Right lobe of liver (tissue), 6 donors: Measurements from ENCODE around the gene PTPRT. TPM values are rescaled to one million over a fixed set of nuclear protein-coding genes. Genes with fewer than 3 reads are reported as not detected.
A peak's percentile ranks its signal among the peaks of the same experiment; 100 is the strongest.

Experiments
- ATAC-seq, 4 donors: fragments of 200-7000 bp; cut with Tn5 transposase; one replicate each; pipeline ENCODE4 v1.9.1; 2020; ENCODE audit warnings: mild to moderate bottlenecking in 4 of 4, moderate library complexity in 4 of 4
- DNase-seq, 3 donors: peaks; one replicate each; pipeline ENCODE4 v3.0.0-alpha.2; 2020
- H3K27ac ChIP-seq, 3 donors: fragments of 200-600 bp; one replicate each; pipeline ENCODE4 v1.8.0; 2022
- H3K27me3 ChIP-seq, 2 donors: fragments of 200-600 bp; one replicate each; pipeline ENCODE4 v1.8.0; 2022
- H3K36me3 ChIP-seq, 4 donors: fragments of 200-600 bp; sonication (generic) in 1 of 4; one replicate each; pipeline versions ENCODE4 v1.5.1 to v1.8.0; 2017 to 2022; ENCODE audit warnings: control low read depth in 1 of 4
- H3K4me1 ChIP-seq, 4 donors: fragments of 200-600 bp; sonication (generic) in 1 of 4; one replicate each; pipeline versions ENCODE4 v1.5.1 to v1.8.0; 2017 to 2022; ENCODE audit warnings: control low read depth in 1 of 4
- H3K4me3 ChIP-seq, 3 donors: fragments of 200-600 bp; one replicate each; pipeline ENCODE4 v1.8.0; 2022
- H3K9me3 ChIP-seq, 4 donors: fragments of 200-600 bp; sonication (generic) in 1 of 4; one replicate each; pipeline versions ENCODE4 v1.5.1 to v1.8.0; 2017 to 2022; ENCODE audit warnings: control low read depth in 1 of 4
- CTCF ChIP-seq, 4 donors: fragments of 200-600 bp in 3 of 4; fragments of 450-650 bp in 1 of 4; IDR thresholded peaks; one replicate each; pipeline versions ENCODE4 v1.5.1 to v1.8.0; 2016 to 2022; ENCODE audit warnings: antibody characterized with exemption in 4 of 4, mild to moderate bottlenecking in 2 of 4
- POLR2A ChIP-seq: fragments of 450-650 bp; IDR thresholded peaks from one replicate; pipeline ENCODE4 v1.6.1; 2017; ENCODE audit warnings: antibody characterized with exemption, mild to moderate bottlenecking
- WGBS: methylation state at CpG from one replicate; pipeline ENCODE4 v1.1.6; 2018; ENCODE audit warnings: low coverage, low lambda C conversion rate; ENCODE audit not compliant: insufficient coverage; ENCODE audit errors: missing lambda C conversion rate; 5-methylcytosine and 5-hydroxymethylcytosine counted together
- intact Hi-C, 2 donors: fragments of 100-400 bp; cut with DNase I; formaldehyde crosslinking; loops; one replicate each; pipeline versions ENCODE4 v1.11.2 to v1.14.1; 2022
- total RNA-seq, 6 experiments: library from RNA; depleted of rRNA in 2 of 6; stranded (reverse); fragments of >200 nt in 2 of 6; fragmentation: NEBNext Ultra II Directional in 3 of 6; extraction: Animal tissue kit (Norgen Biotek cat#: 25700) in 3 of 6; gene quantifications; one replicate each; pipeline versions ENCODE4 v1.1.0 to v1.2.4, GENCODE V29; 2016 to 2023
- donor health status: DM: no; HTN: yes; CAD: no.
- donor health status: DM: no; HTN: no; CAD: no.
- donor health status: DM: no; HTN: no; CAD: no.
- donor health status: DM: no; HTN: yes; CAD: no.
- donor health status: DM: no; HTN: yes; CAD: no.

Gene PTPRT
- total RNA-seq, 6 experiments from 2014 or later, result 0.18 to 1.0 (median 0.51) TPM

DNA sequence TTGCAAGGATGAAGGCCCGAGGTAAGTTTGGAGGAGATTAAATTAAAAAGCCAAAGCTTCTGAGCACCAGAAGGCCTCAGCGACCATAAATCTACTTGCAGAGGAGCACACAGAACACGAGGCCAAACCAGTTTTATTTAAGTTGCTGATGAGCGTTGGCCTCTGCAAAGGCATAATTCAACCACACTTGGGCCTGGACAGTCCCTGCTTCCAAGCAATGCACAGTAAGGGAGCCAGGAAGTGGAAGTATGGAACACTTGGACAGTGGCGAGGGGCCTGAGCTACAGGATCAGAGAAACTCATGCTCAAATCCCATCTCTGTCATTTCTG lies 92.8 kb downstream of the PTPRT start:
- Histone ChIP-seq H3K4me1 (no peaks in the 10 kb centered on the region), H3K36me3 (no peaks in the 10 kb centered on the region), H3K27ac (no peak overlapping the region), H3K27me3 (no peaks in the 10 kb centered on the region), H3K4me3 (no peak overlapping the region), H3K9me3 (no peaks in the 10 kb centered on the region)
- DNase-seq, result no peak
- intact Hi-C loops, result no loop called here
- TF ChIP-seq CTCF (IDR thresholded peaks at IDR 0.05) (no peak), POLR2A (no peak)
- WGBS, result 69% methylated on average over 4 of the region's 5 CpGs
- ATAC-seq, result no peak

DNA sequence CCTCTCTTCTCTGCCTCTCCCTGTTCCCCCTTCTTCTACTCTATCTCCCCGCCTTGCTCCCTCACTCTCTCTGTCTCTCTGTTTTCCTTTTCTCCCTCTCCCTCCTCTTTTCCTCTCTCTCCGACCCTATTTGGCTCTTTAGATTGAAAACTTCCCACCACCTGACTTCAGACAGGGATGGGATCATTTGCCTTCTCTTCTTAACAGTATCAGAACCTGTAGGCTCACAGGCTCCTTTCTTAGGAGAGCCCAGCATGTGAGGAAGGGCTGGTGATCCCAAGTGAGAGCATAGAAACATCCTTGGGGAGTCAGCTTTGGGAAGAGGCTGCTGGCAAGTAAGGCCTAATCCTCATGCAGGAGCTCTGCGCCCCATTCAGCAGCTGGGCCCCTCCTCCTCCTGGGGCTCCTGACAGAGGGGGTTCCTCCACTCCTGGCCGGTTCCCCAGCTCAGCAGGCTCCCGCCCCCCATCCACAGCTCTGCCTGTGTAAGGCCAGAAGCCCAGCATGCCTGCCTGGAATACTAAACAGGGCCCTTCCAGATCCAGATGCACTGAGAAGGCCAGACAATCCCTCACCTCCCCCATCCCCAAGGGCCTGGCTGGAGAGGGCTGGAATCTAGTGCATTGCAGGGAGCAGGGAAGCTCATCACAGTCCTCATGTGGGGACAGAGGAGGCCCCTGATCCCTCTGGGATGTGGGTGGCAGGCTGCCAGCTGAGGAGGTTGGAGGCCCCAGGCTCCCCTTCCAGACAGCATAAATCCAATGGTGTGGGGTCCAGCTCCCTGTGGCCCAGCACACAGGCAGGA lies 93.4 kb downstream of the PTPRT start:
- Histone ChIP-seq H3K9me3 (no peaks in the 10 kb centered on the region), H3K36me3 (no peaks in the 10 kb centered on the region), H3K27ac (no peak overlapping the region), H3K4me1 (no peaks in the 10 kb centered on the region), H3K4me3 (no peak overlapping the region), H3K27me3 (no peaks in the 10 kb centered on the region)
- no peak for TF ChIP-seq CTCF (IDR thresholded peaks at IDR 0.05)
- no peak for TF ChIP-seq POLR2A
- 23% methylated on average over 2 of the region's 5 CpGs for WGBS
- intact Hi-C loops, result no loop called here
- DNase-seq (peak in 1 of 3 donors; percentile 50), ATAC-seq (no peak)

GRCh38 chr20:43095034-43095433 lies 94.7 kb downstream of the PTPRT start:
- H3K9me3 ChIP-seq, result no peaks in the 10 kb centered on the region
- 33% methylated on average over 1 of the region's 2 CpGs for WGBS
- DNase-seq (no peak), ATAC-seq (no peak)
- TF ChIP-seq POLR2A (no peak), CTCF (IDR thresholded peaks at IDR 0.05) (no peak)
- intact Hi-C loops, result no loop called here
- no peaks in the 10 kb centered on the region for H3K36me3 ChIP-seq
- H3K4me3 ChIP-seq, result no peak overlapping the region
- no peak overlapping the region for H3K27ac ChIP-seq
- H3K27me3 ChIP-seq, result no peaks in the 10 kb centered on the region
- no peaks in the 10 kb centered on the region for H3K4me1 ChIP-seq

DNA sequence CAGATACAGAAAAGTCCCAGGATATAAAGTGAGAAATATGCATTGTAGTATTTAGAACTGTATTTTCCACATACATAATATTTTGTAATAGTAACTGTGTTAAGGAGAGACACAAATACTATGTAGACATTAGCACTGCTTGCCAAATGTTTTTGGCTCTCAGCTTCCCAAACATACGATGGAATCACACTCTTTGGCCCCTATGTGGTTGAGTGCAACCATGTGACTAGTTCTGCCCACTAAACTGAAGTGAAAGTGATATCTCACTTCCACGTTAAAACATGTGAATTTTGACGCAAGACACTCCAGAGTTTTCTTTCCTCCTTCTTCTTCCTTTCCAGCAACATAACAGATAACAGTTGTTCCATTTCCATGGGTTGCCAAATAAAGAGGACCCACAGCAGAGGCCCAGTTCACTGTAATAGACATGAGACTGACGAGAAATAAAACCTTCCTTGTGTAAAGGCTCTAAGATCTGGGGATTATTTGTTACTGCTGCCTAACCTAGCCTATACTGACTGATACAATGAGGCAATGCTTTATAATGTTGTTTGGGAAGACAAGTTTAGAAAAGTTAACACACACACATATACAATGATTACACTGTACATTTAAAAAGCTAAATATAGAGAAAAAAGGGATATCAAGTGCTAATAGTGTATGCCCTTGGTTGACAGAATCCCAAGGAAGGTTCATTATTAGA lies 97.2 kb downstream of the PTPRT start:
- Histone ChIP-seq H3K9me3 (no peaks in the 10 kb centered on the region), H3K4me1 (no peaks in the 10 kb centered on the region), H3K27ac (no peak overlapping the region), H3K27me3 (no peaks in the 10 kb centered on the region), H3K4me3 (no peak overlapping the region), H3K36me3 (no peaks in the 10 kb centered on the region)
- ATAC-seq (no peak), DNase-seq (no peak)
- WGBS, result 48% methylated on average over 4 of the region's 4 CpGs
- TF ChIP-seq POLR2A (no peak), CTCF (IDR thresholded peaks at IDR 0.05) (no peak)
- intact Hi-C loops, result no loop called here
